ENCODE results near the gene IDH3B. TPM values are rescaled to one million over a fixed set of nuclear protein-coding genes. Genes with fewer than 3 reads are reported as not detected.

The IDH3B gene
- polyA plus RNA-seq, 3 donors = 127 to 135 (median 132) TPM

Other genes starting within 250 kb of the IDH3B start
- gene SNRPB, start 193.4 kb downstream of the IDH3B start, polyA plus RNA-seq (ENCODE audit: insufficient read length in 3 of 3) = 100 to 1,000 TPM; 140 to 186 (median 145) TPM
- gene ZNF343, start 155.3 kb downstream of the IDH3B start, polyA plus RNA-seq (ENCODE audit: insufficient read length in 3 of 3) = 10 to 100 TPM; 14.0 to 17.5 (median 16.0) TPM
- under 1 TPM; 0.20 to 0.38 (median 0.32) TPM for gene TMC2, start 127.6 kb downstream of the IDH3B start, polyA plus RNA-seq (ENCODE audit: insufficient read length in 3 of 3)
- 100 to 1,000 TPM; 227 to 269 (median 257) TPM for gene NOP56, start 11.6 kb downstream of the IDH3B start, polyA plus RNA-seq (ENCODE audit: insufficient read length in 3 of 3)
- gene EBF4, start 28.6 kb upstream of the IDH3B start, polyA plus RNA-seq (ENCODE audit: insufficient read length in 3 of 3) = 10 to 100 TPM; 24.6 to 45.7 (median 31.8) TPM
- gene CPXM1, start 136.4 kb upstream of the IDH3B start, polyA plus RNA-seq (ENCODE audit: insufficient read length in 3 of 3) = 100 to 1,000 TPM; 206 to 281 (median 225) TPM
- not detected for gene C20orf141, start 150.8 kb upstream of the IDH3B start, polyA plus RNA-seq (ENCODE audit: insufficient read length in 3 of 3)
- under 1 TPM in 2 of 3 donors, not detected in 1; 0.07 to 0.08 TPM for gene TMEM239, start 152.1 kb upstream of the IDH3B start, polyA plus RNA-seq (ENCODE audit: insufficient read length in 3 of 3)
- 10 to 100 TPM; 58.9 to 92.0 (median 74.6) TPM for gene PCED1A, start 176.4 kb upstream of the IDH3B start, polyA plus RNA-seq (ENCODE audit: insufficient read length in 3 of 3)
- 10 to 100 TPM; 35.0 to 43.5 (median 39.6) TPM for gene VPS16, start 176.5 kb upstream of the IDH3B start, polyA plus RNA-seq (ENCODE audit: insufficient read length in 3 of 3)
- 100 to 1,000 TPM in 1 of 3 donors, 10 to 100 TPM in 2; 89.1 to 108 (median 97.5) TPM for gene PTPRA, start 209.3 kb upstream of the IDH3B start, polyA plus RNA-seq (ENCODE audit: insufficient read length in 3 of 3)

Measured in renal cortex interstitium (tissue), 3 donors.